Fibroblast of villous mesenchyme (primary cell): ENCODE measurements around the gene CASP9. TPM values are rescaled to one million over a fixed set of nuclear protein-coding genes. Genes with fewer than 3 reads are reported as not detected.
"Not testable (repeated sequence)": the region's sequence is repeated elsewhere in the genome, so short reads cannot be mapped to it uniquely, and the experiment has no call there.

ENCODE experiments used
- DNase-seq: peaks from one replicate; pipeline ENCODE4 v3.0.0-alpha.2; 2010; ENCODE audit warnings: low read depth
- H3K4me3 ChIP-seq: 2 replicates; pipeline ENCODE4 v1.5.1; 2011; ENCODE audit warnings: low read depth, mild to moderate bottlenecking, low read length
- CTCF ChIP-seq: IDR thresholded peaks from 2 replicates; pipeline ENCODE4 v1.5.1; 2012; ENCODE audit warnings: low read depth, mild to moderate bottlenecking, low read length; ENCODE audit not compliant: insufficient read depth
- total RNA-seq: library from RNA; depleted of rRNA; stranded (reverse); fragments of >200 nt; gene quantifications from 2 replicates; pipeline ENCODE4 v1.2.3, GENCODE V29; 2012

Gene CASP9
- total RNA-seq, 1 donor, result 7.3 TPM

GRCh38 chr1:15468145-15468544, 55.9 kb downstream of the CASP9 start:
- DNase-seq, result no peak
- TF ChIP-seq CTCF, result no peak
- no peak overlapping the region for H3K4me3 ChIP-seq

- H3K4me3 ChIP-seq, DNase-seq: not testable (repeated sequence)
Observed at GRCh38 chr1:15466955-15467625, 56.9 kb downstream of the CASP9 start.

- TF ChIP-seq CTCF, result no peak
- no peak overlapping the region for H3K4me3 ChIP-seq
- no peak for DNase-seq
Observed at GRCh38 chr1:15465674-15466073, 58.3 kb downstream of the CASP9 start.

GRCh38 chr1:15463926-15464322, 60.1 kb downstream of the CASP9 start:
- not testable (repeated sequence) for DNase-seq, H3K4me3 ChIP-seq

- DNase-seq, H3K4me3 ChIP-seq: not testable (repeated sequence)
Observed at GRCh38 chr1:15463064-15463800, 60.8 kb downstream of the CASP9 start.

- H3K4me3 ChIP-seq, result no peak overlapping the region
- no peak for DNase-seq
- no peak for TF ChIP-seq CTCF
Observed at GRCh38 chr1:15460708-15461095, 63.3 kb downstream of the CASP9 start.

GRCh38 chr1:15459771-15460707, 64.0 kb downstream of the CASP9 start:
- no peak for TF ChIP-seq CTCF
- no peak overlapping the region for H3K4me3 ChIP-seq
- DNase-seq, result no peak

- H3K4me3 ChIP-seq, DNase-seq: not testable (repeated sequence)
Observed at GRCh38 chr1:15458388-15458787, 65.6 kb downstream of the CASP9 start.
